ENCODE results near the gene BHLHE23.

The BHLHE23 gene

GRCh38 chr20:62958388-62959100, 48.2 kb downstream of the BHLHE23 start:
- DNase-seq = no peak

DNA sequence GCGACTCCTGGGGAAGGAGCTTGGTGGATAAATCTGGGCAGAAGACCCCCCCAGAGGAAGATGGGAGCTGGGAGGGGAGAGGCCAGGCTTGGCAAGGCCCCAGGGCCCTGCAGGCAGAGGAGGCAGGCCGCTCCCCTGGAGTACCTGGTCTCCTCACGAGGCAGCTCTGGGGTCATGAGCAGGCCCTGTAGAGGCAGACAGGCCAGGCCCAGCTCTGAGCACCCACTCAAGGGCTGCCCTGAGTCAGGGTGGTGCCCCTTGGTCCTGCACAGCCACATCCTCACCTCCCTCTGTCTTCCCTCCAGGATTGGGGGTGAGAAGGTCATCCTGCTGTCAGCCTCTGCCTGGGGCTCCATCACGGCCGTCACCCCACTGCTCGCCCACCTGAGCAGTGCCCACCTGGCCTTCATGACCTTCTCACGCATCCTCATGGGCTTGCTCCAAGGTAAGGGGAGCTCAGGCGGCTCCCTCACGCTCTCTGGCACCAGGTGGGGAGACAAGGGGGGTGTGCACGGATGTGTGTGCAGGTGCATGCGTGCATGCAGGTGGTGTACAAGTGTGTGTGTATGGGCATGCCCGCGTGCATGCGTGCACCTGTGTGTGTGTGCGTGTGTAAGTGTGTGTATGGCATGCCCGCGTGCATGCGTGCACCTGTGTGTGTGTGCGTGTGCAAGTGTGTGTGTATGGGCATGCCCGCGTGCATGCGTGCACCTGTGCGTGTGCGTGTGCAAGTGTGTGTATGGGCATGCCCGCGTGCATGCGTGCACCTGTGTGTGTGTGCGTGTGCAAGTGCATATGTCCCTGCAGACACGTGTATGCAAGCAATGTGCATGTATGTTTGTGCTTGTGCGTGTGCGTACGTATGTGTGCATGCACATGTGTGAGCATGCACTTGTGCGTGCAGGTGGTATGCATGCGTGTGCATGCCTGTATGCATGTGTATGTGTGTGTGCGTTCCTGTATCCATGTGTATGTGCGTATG, 49.3 kb downstream of the BHLHE23 start:
- no peak for DNase-seq

GRCh38 chr20:62956387-62957135, 50.2 kb downstream of the BHLHE23 start:
- no peak for DNase-seq

Measured in 8988T (cell line).